Astrocyte (in vitro differentiated cells and primary cell): Measurements from ENCODE around the gene MCM8.

Experiments
- CTCF ChIP-seq: IDR thresholded peaks from 2 replicates; pipeline ENCODE4 v1.5.1; 2011; ENCODE audit warnings: low read depth, mild to moderate bottlenecking, inconsistent platforms, low read length, moderate library complexity; ENCODE audit not compliant: insufficient read depth
- EZH2 ChIP-seq: IDR thresholded peaks from 2 replicates; pipeline ENCODE4 v1.6.1; 2012; ENCODE audit warnings: mild to moderate bottlenecking, low read length, inconsistent platforms; ENCODE audit not compliant: insufficient read depth

- TF ChIP-seq CTCF, result no peak
- TF ChIP-seq EZH2, result no peak
These were observed 63.6 kb downstream of the MCM8 start for GRCh38 chr20:6014017-6014416.
